HFFc6 (cell line): Measurements from ENCODE around the gene OBI1. TPM values are rescaled to one million over a fixed set of nuclear protein-coding genes. Genes with fewer than 3 reads are reported as not detected.
"Not testable (repeated sequence)": the region's sequence is repeated elsewhere in the genome, so short reads cannot be mapped to it uniquely, and the experiment has no call there.

Experiments
- DNase-seq: peaks from one replicate; pipeline ENCODE4 v3.0.0-alpha.2; 2018
- H3K27ac Mint-ChIP-seq: 2 replicates; pipeline ENCODE4 v1.8.0; 2020; ENCODE audit warnings: mild to moderate bottlenecking, mixed read lengths
- H3K27me3 Mint-ChIP-seq: 2 replicates; pipeline ENCODE4 v1.8.0; 2021; ENCODE audit warnings: mild to moderate bottlenecking, moderate library complexity, mixed read lengths; ENCODE audit not compliant: insufficient read depth
- H3K36me3 Mint-ChIP-seq: 2 replicates; pipeline ENCODE4 v1.8.0; 2021; ENCODE audit warnings: low read depth, mixed read lengths
- H3K4me1 Mint-ChIP-seq: 2 replicates; pipeline ENCODE4 v1.8.0; 2020; ENCODE audit warnings: low read depth, mixed read lengths
- H3K4me3 Mint-ChIP-seq: 2 replicates; pipeline ENCODE4 v1.8.0; 2020; ENCODE audit warnings: mild to moderate bottlenecking, moderate library complexity, mixed read lengths
- H3K9me3 Mint-ChIP-seq: 2 replicates; pipeline ENCODE4 v1.8.0; 2020; ENCODE audit warnings: mild to moderate bottlenecking, mixed read lengths
- CTCF ChIP-seq: fragments of 200-600 bp; sonication (generic); IDR thresholded peaks from 2 replicates; pipeline ENCODE4 v1.5.0; 2021; ENCODE audit warnings: antibody characterized with exemption, mild to moderate bottlenecking
- total RNA-seq, 6 experiments: library from RNA; stranded (reverse); fragmentation: NEBNext Ultra II Directional; extraction: Animal tissue kit (Norgen Biotek cat#: 25700); gene quantifications; 2 replicates in 1 of 6; 3 replicates in 5 of 6; pipeline ENCODE4 v1.2.3, GENCODE V29; 2021

OBI1 gene
- total RNA-seq, 6 experiments from 2014 or later = 7.4 to 10.6 (median 10.3) TPM

GRCh38 chr13:78649997-78650716, 8.8 kb downstream of the OBI1 start:
- no peak for TF ChIP-seq CTCF
- no peak overlapping the region for H3K27ac Mint-ChIP-seq
- H3K4me1 Mint-ChIP-seq = no peaks in the 10 kb centered on the region
- no peaks in the 10 kb centered on the region for H3K9me3 Mint-ChIP-seq
- no peaks in the 10 kb centered on the region for H3K36me3 Mint-ChIP-seq
- H3K27me3 Mint-ChIP-seq = no peaks in the 10 kb centered on the region
- no peak for DNase-seq
- no peak overlapping the region for H3K4me3 Mint-ChIP-seq

GRCh38 chr13:78647109-78647678, 11.8 kb downstream of the OBI1 start:
- DNase-seq, H3K4me1 Mint-ChIP-seq, H3K27me3 Mint-ChIP-seq, H3K27ac Mint-ChIP-seq, H3K9me3 Mint-ChIP-seq, H3K4me3 Mint-ChIP-seq, H3K36me3 Mint-ChIP-seq: not testable (repeated sequence)

GRCh38 chr13:78638216-78638615, 20.7 kb downstream of the OBI1 start:
- Mint-ChIP-seq H3K27me3 (no peaks in the 10 kb centered on the region), H3K27ac (no peak overlapping the region), H3K9me3 (no peaks in the 10 kb centered on the region), H3K36me3 (peaks cover 6% of the 10 kb centered on the region), H3K4me1 (peaks cover 11% of the 10 kb centered on the region), H3K4me3 (no peak overlapping the region)
- no peak for TF ChIP-seq CTCF
- DNase-seq = no peak

- no peaks in the 10 kb centered on the region for H3K9me3 Mint-ChIP-seq
- H3K36me3 Mint-ChIP-seq = peaks cover 6% of the 10 kb centered on the region
- peaks cover 11% of the 10 kb centered on the region for H3K4me1 Mint-ChIP-seq
- no peak for TF ChIP-seq CTCF
- H3K27ac Mint-ChIP-seq = no peak overlapping the region
- DNase-seq = no peak
- H3K4me3 Mint-ChIP-seq = no peak overlapping the region
- no peaks in the 10 kb centered on the region for H3K27me3 Mint-ChIP-seq
Observed at GRCh38 chr13:78636495-78636894, 22.5 kb downstream of the OBI1 start.

- TF ChIP-seq CTCF = no peak
- Mint-ChIP-seq H3K4me1 (peaks cover under 1% of the 10 kb centered on the region), H3K27ac (no peak overlapping the region), H3K36me3 (peaks cover 6% of the 10 kb centered on the region; the same call in 1 of the 2 replicates), H3K4me3 (no peak overlapping the region), H3K9me3 (no peaks in the 10 kb centered on the region), H3K27me3 (no peaks in the 10 kb centered on the region)
- DNase-seq = no peak
Observed at GRCh38 chr13:78632996-78633395, 26.0 kb downstream of the OBI1 start.

DNA sequence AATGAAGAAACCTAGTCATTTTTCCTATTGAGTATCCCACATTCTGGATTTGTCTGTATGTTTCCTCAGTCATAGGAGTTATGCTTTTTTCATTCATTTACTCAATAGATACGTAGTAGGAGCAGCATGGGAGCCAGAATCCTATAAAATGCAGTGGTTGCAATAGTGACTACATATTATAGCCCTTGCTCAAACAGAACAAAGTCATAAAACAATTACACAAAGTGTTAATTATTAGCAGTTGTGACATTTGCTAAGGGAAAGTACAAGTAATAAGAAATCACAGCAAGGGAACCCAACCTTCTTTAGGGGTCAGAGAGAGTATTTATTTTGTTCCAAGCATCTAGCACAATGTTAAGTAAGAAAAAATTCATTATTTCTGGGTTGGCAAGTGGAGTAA, 27.9 kb downstream of the OBI1 start:
- no peaks in the 10 kb centered on the region for H3K9me3 Mint-ChIP-seq
- 0 out of 2 replicates have a peak, but pooled peaks cover 6% of the 10 kb centered on the region for H3K36me3 Mint-ChIP-seq
- no peak overlapping the region for H3K4me3 Mint-ChIP-seq
- H3K27ac Mint-ChIP-seq = no peak overlapping the region
- no peak for DNase-seq
- no peak for TF ChIP-seq CTCF
- H3K27me3 Mint-ChIP-seq = no peaks in the 10 kb centered on the region
- no peaks in the 10 kb centered on the region for H3K4me1 Mint-ChIP-seq
